Mesodermal cell (in vitro differentiated cells): ENCODE results near the gene PPARG.
A peak's percentile ranks its signal among the peaks of the same experiment; 100 is the strongest.

Experiments
- H3K27ac ChIP-seq: 2 replicates; pipeline ENCODE4 v1.7.0; 2013; ENCODE audit warnings: mild to moderate bottlenecking, low read depth, low read length, moderate library complexity; ENCODE audit not compliant: severe bottlenecking
- H3K36me3 ChIP-seq: 2 replicates; pipeline ENCODE4 v1.7.1; 2013; ENCODE audit warnings: mild to moderate bottlenecking, low read length, moderate library complexity; ENCODE audit not compliant: control insufficient read depth, insufficient read depth
- H3K4me1 ChIP-seq: one replicate; pipeline ENCODE4 v1.7.1; 2013; ENCODE audit warnings: mild to moderate bottlenecking, low read length; ENCODE audit not compliant: insufficient read depth, control insufficient read depth, poor library complexity, severe bottlenecking
- H3K4me3 ChIP-seq: 2 replicates; pipeline ENCODE4 v1.7.0; 2013; ENCODE audit warnings: low read length, control low read depth, mild to moderate bottlenecking; ENCODE audit not compliant: insufficient read depth, poor library complexity, severe bottlenecking; ENCODE audit errors: extremely low read depth
- H3K9me3 ChIP-seq: 2 replicates; pipeline ENCODE4 v1.7.1; 2013; ENCODE audit warnings: mild to moderate bottlenecking, low read length, moderate library complexity; ENCODE audit not compliant: control insufficient read depth
- WGBS, 2 experiments: methylation state at CpG; one replicate each; pipeline ENCODE4 v1.1.5; 2013; ENCODE audit warnings: missing lambda C conversion rate in 2 of 2; ENCODE audit not compliant: insufficient coverage in 2 of 2; 5-methylcytosine and 5-hydroxymethylcytosine counted together

Gene PPARG

DNA sequence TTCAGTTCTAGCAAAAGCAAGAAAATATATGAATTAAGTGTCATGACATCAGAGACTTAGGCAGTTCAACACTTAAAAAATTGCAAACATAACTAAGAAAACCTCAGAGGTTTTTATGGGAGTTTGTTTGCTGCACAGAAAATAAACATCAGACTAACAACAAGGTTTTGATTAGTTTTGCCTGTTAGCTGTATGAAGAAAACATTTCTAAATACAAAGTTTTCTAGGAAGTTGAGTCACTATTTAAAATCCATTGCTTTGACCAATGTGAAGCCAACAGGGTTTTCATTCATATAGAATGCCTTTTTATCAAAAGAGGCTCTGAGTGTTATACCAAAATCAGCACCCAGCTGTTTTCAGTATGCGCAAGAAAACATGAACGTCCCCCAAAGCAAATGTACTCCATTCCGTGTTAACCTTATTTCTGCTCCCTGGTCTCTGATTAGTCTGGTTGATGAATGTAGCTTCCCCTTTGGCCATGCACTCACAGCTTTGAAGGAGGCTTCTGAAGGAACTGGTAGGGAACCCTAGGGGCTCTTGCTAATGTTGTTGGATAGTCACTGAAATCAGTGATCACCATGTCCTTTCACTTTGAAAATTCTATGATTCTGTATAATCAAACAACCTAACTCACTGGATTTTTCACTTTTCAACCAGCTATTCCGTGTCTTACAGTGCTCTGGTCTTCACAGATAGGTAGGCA, 105.8 kb downstream of the PPARG start:
- no peak overlapping the region for H3K27ac ChIP-seq
- H3K4me1 ChIP-seq, result no peaks in the 10 kb centered on the region
- no peaks in the 10 kb centered on the region for H3K36me3 ChIP-seq
- WGBS, 2 experiments, result 94% methylated on average over 3 of the region's 4 CpGs; no CpG with 5 or more reads in 1 of the 2 experiments
- H3K4me3 ChIP-seq, result no peak overlapping the region
- no peaks in the 10 kb centered on the region for H3K9me3 ChIP-seq

DNA sequence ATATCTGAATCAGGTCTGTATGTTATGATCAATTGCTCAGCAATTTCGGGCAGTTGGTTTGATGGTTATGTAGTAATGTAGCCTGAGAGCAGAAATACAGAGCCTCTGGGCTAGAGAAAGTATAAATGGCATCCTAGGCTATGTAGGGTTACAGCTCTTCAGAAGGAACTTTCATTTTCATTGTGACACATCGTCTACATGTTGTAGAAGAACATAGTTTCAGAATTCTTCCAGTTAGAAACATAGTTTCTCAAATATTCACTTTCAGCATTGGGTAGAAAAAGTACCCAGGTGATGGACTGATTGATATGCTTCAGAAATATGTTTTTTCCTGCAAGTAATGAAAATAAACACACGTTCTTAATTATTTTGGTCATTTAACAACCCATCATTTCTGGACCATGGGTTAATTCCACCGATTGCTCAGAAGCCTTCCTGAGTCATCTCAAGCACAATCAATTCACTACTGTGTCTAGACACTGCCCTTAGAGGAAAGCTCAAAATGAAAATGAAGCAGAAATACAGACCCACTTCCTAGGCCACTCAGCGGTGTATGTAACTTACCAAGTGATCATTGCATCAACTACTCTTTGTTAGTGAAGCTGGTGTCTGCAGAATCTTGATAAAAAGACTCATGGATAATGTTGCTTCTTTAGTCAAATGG, 106.6 kb downstream of the PPARG start:
- H3K4me3 ChIP-seq, result no peak overlapping the region
- no peak overlapping the region for H3K27ac ChIP-seq
- H3K9me3 ChIP-seq, result no peaks in the 10 kb centered on the region
- H3K4me1 ChIP-seq, result peaks cover 3% of the 10 kb centered on the region
- H3K36me3 ChIP-seq, result no peaks in the 10 kb centered on the region
- WGBS, 2 experiments, result 91 to 92% methylated on average over 3 to 4 of the region's 5 CpGs

DNA sequence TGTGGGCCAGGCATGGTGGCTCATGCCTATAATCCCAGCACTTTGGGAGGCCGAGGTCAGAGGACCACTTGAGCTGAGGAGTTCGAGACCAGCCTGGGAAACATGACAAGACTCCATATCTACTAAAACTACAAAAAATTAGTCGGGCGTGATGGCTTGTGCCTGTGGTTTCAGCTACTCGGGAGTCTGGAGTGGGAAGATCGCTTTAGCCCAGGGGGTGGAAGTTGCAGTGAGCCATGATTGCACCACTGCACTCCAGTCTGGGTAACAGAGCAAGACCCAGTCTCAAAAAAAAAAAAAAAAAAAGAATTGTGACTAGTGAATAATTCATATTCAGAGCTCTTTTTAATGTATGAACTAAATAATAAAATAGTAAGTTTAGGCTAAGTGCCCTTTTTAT, 107.6 kb downstream of the PPARG start:
- no peaks in the 10 kb centered on the region for H3K9me3 ChIP-seq
- no peaks in the 10 kb centered on the region for H3K36me3 ChIP-seq
- H3K4me3 ChIP-seq, result no peak overlapping the region
- H3K27ac ChIP-seq, result no peak overlapping the region
- WGBS, 2 experiments, result 93 to 100% methylated on average over 3 to 4 of the region's 6 CpGs
- H3K4me1 ChIP-seq, result peaks cover 4% of the 10 kb centered on the region

DNA sequence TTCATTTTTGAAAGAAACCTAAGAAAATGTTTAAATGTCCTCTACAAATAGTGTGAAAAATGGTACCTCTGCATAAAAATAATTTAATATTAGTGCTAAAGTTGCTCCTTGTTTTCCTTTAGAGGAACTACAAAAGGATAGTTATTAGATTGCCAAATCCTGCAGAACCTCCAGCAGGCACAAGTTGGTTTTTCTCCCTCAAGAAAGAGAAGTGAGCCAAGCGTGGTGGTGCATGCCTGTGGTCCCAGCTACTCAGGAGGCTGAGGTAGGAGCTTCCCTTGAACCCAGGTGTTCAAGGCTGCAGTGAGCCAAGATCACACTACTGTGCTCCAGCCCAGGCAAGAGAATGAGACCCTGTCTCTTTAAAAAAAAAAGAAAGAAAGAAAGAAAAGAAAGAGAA, 110.4 kb downstream of the PPARG start:
- Histone ChIP-seq H3K4me1 (peaks cover 4% of the 10 kb centered on the region), H3K9me3 (no peaks in the 10 kb centered on the region), H3K36me3 (no peaks in the 10 kb centered on the region), H3K4me3 (no peak overlapping the region), H3K27ac (no peak overlapping the region)
- WGBS, 2 experiments, result 100% methylated on average over 1 of the region's 1 CpG

DNA sequence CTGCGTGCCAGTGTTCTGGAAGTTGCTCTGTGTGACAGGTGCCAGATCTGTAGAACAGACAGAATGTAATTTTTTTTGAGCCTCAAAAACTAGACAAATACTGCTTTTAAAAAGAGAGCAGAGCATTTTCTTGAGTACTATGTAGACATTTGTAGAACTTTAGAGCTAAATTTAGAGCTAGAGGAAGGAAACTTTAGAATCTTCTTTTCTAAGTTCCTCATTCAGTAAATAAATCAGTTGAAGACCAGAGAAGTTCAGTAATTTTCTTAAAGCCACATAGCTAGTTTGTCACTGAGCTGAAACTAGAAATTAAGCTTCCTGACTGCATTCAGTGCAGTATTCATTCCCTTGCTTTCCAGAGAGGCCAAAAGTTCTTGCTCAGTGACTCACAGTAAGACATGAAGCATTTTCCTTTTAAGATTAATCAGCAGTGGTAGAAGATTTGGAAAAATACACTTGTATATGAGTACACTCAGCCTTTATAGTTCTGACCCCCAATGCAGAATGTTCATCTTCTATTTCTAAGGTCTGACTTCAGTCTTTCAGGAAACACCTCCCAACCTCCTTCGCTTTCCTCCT, 111.8 kb downstream of the PPARG start:
- WGBS, 2 experiments, result 81% methylated on average over 2 of the region's 2 CpGs; no CpG with 5 or more reads in 1 of the 2 experiments
- H3K27ac ChIP-seq, result no peak overlapping the region

DNA sequence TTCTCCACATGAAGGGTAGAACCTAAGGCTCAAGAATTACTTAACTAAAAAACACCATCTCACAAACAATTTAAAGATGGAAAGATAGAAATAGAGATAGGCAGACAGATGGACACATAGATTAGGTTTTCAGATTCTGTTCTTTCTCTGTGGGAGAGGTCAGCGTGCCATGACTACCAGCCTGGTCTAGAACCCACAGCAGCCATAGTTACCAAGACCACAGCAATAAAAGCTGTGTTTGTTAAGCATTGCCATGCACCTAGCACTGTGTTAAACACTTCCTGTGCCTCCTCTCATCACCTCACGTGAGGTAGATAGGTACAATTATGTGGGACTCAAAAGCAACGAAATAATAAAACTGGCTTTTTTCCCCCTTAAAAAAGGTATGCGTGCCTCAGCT, 112.3 kb downstream of the PPARG start:
- Histone ChIP-seq H3K36me3 (no peaks in the 10 kb centered on the region), H3K27ac (no peak overlapping the region)

More for the DNA sequence above, 111.8 kb downstream of the PPARG start:
- Histone ChIP-seq H3K4me1 (peaks cover 11% of the 10 kb centered on the region), H3K4me3 (no peak overlapping the region), H3K9me3 (no peaks in the 10 kb centered on the region), H3K36me3 (no peaks in the 10 kb centered on the region)

DNA sequence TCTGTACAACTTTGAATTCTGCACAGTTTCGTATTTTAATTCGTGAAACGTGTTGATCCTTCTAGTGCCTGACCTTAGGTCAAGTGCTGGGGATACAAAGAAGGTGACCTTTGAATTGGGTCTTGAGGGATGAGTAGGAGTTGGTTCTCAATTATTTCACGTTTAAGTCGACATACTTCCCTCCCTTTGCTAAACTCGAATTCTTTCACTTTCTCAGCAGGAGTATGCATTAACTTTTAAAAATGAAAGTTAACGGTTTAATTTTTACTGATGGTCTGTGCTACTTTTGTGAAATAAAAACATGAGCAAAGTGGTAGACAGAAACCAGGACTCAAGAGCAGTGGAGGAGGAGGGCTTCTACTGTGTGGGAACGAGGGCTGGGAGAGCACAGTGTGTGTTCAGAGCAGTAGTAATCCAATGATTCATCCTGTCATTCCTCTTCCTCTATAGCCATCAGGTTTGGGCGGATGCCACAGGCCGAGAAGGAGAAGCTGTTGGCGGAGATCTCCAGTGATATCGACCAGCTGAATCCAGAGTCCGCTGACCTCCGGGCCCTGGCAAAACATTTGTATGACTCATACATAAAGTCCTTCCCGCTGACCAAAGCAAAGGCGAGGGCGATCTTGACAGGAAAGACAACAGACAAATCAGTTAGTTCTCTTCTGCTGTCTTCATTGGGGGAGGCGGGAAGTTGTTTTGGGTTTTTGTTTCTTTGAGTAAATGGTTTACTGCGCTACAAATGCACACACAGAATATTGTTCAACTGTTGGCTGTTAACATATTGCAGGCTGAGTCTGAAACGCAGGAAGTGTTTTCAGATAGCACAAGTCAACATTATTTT, 116.8 kb downstream of the PPARG start:
- Histone ChIP-seq H3K27ac (peak overlapping the region; percentile 85), H3K36me3 (no peaks in the 10 kb centered on the region), H3K9me3 (no peaks in the 10 kb centered on the region), H3K4me1 (peaks cover 10% of the 10 kb centered on the region), H3K4me3 (no peak overlapping the region)
- 74 to 76% methylated on average over 11 to 13 of the region's 20 CpGs for WGBS, 2 experiments

More for the DNA sequence above, 112.3 kb downstream of the PPARG start:
- 80 to 90% methylated on average over 1 to 2 of the region's 4 CpGs for WGBS, 2 experiments
- H3K9me3 ChIP-seq, result no peaks in the 10 kb centered on the region
- H3K4me3 ChIP-seq, result no peak overlapping the region
- H3K4me1 ChIP-seq, result peaks cover 13% of the 10 kb centered on the region

DNA sequence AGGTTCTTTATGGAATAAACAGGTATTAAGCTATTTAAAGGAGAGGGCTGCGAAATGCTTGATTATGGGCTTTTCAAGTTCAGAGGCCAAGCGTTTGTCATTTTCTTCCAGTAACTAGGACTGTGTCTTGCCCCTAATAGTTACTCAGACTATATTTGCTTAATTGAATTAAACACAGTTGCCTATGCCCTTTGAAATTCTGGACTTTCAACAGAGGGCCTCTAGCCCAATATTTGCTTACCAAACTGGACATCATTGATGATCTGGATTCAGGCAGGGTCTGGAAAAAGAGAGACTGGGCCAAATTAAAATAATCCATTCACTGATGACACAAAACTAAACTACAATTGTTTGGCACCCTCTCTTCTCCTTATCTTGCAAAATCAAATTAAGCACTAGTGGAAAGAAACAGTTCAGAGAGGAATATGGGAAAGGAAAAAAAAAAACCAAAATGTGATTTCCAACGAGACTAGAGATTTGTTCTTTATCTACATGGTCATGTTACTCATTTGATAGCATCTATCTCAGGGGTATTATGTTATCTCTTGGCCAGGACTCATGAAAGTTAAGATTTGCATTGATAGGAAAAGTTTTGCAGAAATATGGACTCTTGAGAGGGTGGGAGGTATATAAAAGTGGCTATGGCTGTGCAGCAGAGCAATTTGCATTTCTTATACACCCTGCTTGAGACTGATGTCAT, 120.3 kb downstream of the PPARG start:
- Histone ChIP-seq H3K36me3 (no peaks in the 10 kb centered on the region), H3K4me3 (no peak overlapping the region), H3K9me3 (no peaks in the 10 kb centered on the region), H3K27ac (no peak overlapping the region), H3K4me1 (peaks cover 10% of the 10 kb centered on the region)
- 89% methylated on average over 1 of the region's 3 CpGs; no CpG with 5 or more reads in 1 of the 2 experiments for WGBS, 2 experiments

DNA sequence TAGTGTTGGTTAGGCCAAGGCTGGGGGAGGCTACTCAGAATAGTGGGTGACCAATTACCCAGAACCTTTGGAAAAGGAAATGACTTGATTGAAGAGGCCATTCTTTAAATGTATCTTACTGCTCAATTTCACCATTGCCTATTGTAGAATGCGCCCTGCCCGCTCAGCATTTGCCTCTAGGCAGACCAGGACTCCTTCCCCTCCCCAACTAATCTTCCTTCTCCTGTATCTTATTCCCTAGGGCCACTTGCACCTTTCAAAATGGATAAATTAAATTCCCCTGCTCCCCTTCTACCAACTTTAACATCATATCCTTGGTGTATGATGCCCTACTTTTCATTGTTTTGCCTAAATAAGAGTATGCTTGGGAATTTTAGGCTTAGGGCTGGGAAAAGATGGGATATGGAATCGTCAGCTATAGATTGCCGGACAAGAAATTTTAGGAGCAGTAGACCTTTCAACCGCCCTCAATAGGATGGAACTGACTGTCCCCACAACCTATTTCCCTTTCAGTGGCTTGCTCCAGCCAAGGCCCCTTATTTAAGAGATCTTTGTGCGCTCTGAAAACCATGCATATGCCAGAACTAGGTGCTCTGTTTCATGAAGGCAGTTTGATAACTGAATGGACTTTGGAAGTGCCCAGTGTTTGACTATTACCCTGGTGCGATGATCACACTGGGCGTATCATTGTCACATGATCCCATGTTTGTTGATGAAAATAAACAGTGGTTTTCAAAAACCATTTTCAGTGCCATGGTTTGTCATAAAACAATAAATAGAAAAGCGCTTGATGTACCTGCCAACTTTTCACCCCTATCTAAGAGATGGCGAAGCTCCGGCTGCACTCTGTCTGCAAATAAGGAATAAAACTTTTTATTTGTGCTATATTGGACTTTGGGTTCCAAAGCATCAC, 121.1 kb downstream of the PPARG start:
- no peaks in the 10 kb centered on the region for H3K9me3 ChIP-seq
- no peak overlapping the region for H3K4me3 ChIP-seq
- H3K36me3 ChIP-seq, result no peaks in the 10 kb centered on the region
- 92 to 96% methylated on average over 6 to 9 of the region's 11 CpGs for WGBS, 2 experiments
- no peak overlapping the region for H3K27ac ChIP-seq
- peaks cover 10% of the 10 kb centered on the region for H3K4me1 ChIP-seq
